ENCODE results near the gene PRKX.
"Not testable (repeated sequence)": the region's sequence is repeated elsewhere in the genome, so short reads cannot be mapped to it uniquely, and the experiment has no call there.

Gene PRKX

DNA sequence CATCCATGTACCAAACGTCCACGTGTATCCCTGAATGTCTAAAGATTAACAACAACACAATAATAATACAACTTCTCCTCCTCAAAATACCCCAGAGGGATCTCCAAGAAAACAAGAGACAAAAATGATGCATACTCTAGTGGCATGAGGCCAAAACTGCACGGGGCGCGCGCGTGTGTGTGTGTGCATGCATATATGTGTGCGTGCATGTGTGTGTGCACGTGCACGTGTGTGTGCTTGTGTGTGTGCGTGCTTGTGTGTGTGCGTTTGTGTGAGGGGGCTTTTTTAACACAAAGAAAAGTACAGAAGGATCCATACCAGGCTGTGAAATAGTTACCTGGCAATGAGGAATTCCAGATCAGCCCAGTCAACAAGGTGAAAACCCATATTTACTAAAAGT lies 48.5 kb downstream of the PRKX start:
- Histone ChIP-seq H3K9me3 (ENCODE audit: control insufficient read depth in 5 of 5, low read length in 5 of 5) (no peaks in the 10 kb centered on the region), H3K36me3 (ENCODE audit: control insufficient read depth in 5 of 5, insufficient read depth in 5 of 5, low read length in 5 of 5) (peaks cover 0 to 9% (median 3%) of the 10 kb centered on the region in 5 donors), H3K4me1 (ENCODE audit: control insufficient read depth in 5 of 5, insufficient read depth in 5 of 5, low read length in 5 of 5) (peaks cover 0 to 8% (median 0%) of the 10 kb centered on the region in 5 donors), H3K27ac (ENCODE audit: low read depth, low read length) (no peak overlapping the region), H3K9ac (ENCODE audit: low read length in 5 of 5) (no peak overlapping the region), H3K27me3 (ENCODE audit: control insufficient read depth in 5 of 5, insufficient read depth in 4 of 5, low read length in 5 of 5) (no peaks in the 10 kb centered on the region), H3K4me3 (ENCODE audit: low read depth in 1 of 5, low read length in 5 of 5) (no peak overlapping the region)

DNA sequence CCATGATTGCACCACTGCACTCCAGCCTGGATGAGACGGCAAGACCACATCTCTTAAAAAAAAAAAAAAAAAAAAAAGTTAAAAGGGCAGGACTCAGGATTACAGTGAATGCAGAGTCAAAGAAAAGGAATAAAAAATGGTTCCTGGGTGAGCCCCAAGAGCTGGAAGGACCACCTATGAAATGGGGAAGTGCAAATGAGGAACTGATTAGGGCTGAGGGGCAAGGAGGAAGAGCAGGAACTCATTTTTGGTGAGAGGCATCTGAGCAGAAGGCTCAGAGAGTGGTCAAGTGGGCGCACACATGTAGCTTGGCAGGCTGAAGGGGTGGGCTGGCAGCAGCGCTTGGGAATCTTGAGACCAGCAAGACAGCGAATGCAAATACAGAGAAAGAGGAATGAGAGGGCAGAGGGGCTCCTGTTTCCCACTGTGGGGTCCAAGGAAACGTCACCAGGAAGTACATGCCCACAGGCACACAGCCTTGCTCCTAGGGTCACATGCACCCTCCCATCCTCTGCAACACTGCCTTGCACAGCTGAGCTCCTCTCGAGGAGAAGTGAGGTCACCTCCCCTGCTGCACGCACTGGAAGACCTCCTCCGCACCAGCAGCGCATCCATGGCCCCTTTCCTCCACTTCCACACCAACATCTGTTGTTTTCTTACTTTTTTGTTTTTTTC lies 49.7 kb downstream of the PRKX start:
- H3K4me1 ChIP-seq (ENCODE audit: control insufficient read depth in 5 of 5, insufficient read depth in 5 of 5, low read length in 5 of 5); H3K9me3 ChIP-seq (ENCODE audit: control insufficient read depth in 5 of 5, low read length in 5 of 5); H3K27ac ChIP-seq (ENCODE audit: low read depth, low read length); H3K9ac ChIP-seq (ENCODE audit: low read length in 5 of 5); H3K27me3 ChIP-seq (ENCODE audit: control insufficient read depth in 5 of 5, insufficient read depth in 4 of 5, low read length in 5 of 5); H3K4me3 ChIP-seq (ENCODE audit: low read depth in 1 of 5, low read length in 5 of 5); H3K36me3 ChIP-seq (ENCODE audit: control insufficient read depth in 5 of 5, insufficient read depth in 5 of 5, low read length in 5 of 5): not testable (repeated sequence)

DNA sequence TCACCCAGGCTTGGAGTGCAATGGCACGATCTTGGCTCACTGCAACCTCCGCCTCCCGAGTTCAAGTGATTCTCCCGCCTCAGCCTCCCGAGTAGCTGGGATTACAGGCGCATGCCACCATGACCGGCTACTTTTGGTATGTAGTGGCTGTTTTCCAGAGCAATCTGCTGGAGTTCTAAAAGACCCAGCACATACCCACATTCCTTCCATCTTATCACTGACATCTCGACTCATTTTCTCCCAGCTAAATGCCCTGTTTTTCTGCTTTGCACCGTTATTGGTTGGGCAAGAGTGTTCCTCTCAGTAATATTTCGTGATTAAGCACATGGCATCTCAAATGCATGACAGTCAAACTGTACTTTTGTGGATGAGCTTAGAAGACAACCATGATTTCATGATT lies 53.7 kb downstream of the PRKX start:
- H3K36me3 ChIP-seq (ENCODE audit: control insufficient read depth in 5 of 5, insufficient read depth in 5 of 5, low read length in 5 of 5), result peaks cover 0 to 16% (median 5%) of the 10 kb centered on the region in 5 donors
- no peak overlapping the region for H3K4me3 ChIP-seq (ENCODE audit: low read depth in 1 of 5, low read length in 5 of 5)
- no peaks in the 10 kb centered on the region for H3K27me3 ChIP-seq (ENCODE audit: control insufficient read depth in 5 of 5, insufficient read depth in 4 of 5, low read length in 5 of 5)
- no peak overlapping the region for H3K9ac ChIP-seq (ENCODE audit: low read length in 5 of 5)
- no peak overlapping the region for H3K27ac ChIP-seq (ENCODE audit: low read depth, low read length)
- no peaks in the 10 kb centered on the region for H3K9me3 ChIP-seq (ENCODE audit: control insufficient read depth in 5 of 5, low read length in 5 of 5)
- H3K4me1 ChIP-seq (ENCODE audit: control insufficient read depth in 5 of 5, insufficient read depth in 5 of 5, low read length in 5 of 5), result peaks cover 0 to 4% (median 0%) of the 10 kb centered on the region in 5 donors

DNA sequence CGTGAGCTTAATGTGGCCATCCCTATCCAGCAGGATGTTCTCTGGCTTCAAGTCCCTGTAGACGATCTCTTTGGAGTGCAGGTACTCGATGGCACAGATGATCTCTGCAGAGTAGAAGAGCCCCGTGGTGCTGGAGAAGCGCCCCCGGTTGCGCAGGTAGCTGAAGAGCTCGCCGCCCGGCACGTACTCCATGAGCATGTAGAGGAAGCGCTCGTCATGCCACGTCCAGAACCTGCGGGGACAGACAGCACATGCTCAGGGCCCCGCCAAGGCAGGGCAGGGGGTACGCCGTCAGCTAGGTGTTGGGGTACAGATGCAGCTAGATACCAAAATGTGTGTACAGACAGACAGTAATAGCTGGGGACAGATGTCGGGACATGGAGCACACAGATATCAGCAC lies 58.3 kb downstream of the PRKX start:
- H3K27me3 ChIP-seq (ENCODE audit: control insufficient read depth in 5 of 5, insufficient read depth in 4 of 5, low read length in 5 of 5), result no peaks in the 10 kb centered on the region
- H3K27ac ChIP-seq (ENCODE audit: low read depth, low read length), result no peak overlapping the region
- H3K9ac ChIP-seq (ENCODE audit: low read length in 5 of 5), result no peak overlapping the region
- no peaks in the 10 kb centered on the region for H3K4me1 ChIP-seq (ENCODE audit: control insufficient read depth in 5 of 5, insufficient read depth in 5 of 5, low read length in 5 of 5)
- H3K4me3 ChIP-seq (ENCODE audit: low read depth in 1 of 5, low read length in 5 of 5), result no peak overlapping the region
- H3K9me3 ChIP-seq (ENCODE audit: control insufficient read depth in 5 of 5, low read length in 5 of 5), result no peaks in the 10 kb centered on the region
- H3K36me3 ChIP-seq (ENCODE audit: control insufficient read depth in 5 of 5, insufficient read depth in 5 of 5, low read length in 5 of 5), result peaks cover 3 to 23% (median 7%) of the 10 kb centered on the region in 5 donors

DNA sequence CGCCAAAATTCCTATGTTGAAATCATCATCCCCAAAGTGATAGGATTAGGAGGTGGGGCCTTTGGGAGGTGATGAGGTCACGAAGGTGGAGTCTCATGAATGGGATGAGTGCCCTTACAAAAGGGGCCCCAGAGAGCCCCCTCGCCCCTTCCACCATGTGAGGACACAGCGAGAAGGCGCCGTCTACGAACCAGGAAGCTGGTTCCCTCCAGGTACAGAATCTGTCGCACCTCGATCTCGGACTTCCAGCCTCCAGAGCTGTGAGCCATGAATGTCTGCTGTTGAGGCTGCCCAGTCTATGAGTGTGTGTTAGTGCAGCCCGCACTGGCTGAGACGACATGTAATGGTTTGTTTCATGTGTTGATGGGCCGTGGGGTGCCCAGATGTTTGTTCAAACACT lies 60.3 kb downstream of the PRKX start:
- no peaks in the 10 kb centered on the region for H3K9me3 ChIP-seq (ENCODE audit: control insufficient read depth in 5 of 5, low read length in 5 of 5)
- H3K27ac ChIP-seq (ENCODE audit: low read depth, low read length), result no peak overlapping the region
- H3K36me3 ChIP-seq (ENCODE audit: control insufficient read depth in 5 of 5, insufficient read depth in 5 of 5, low read length in 5 of 5), result peaks cover 3 to 23% (median 5%) of the 10 kb centered on the region in 5 donors
- H3K9ac ChIP-seq (ENCODE audit: low read length in 5 of 5), result no peak overlapping the region
- no peaks in the 10 kb centered on the region for H3K27me3 ChIP-seq (ENCODE audit: control insufficient read depth in 5 of 5, insufficient read depth in 4 of 5, low read length in 5 of 5)
- no peaks in the 10 kb centered on the region for H3K4me1 ChIP-seq (ENCODE audit: control insufficient read depth in 5 of 5, insufficient read depth in 5 of 5, low read length in 5 of 5)
- no peak overlapping the region for H3K4me3 ChIP-seq (ENCODE audit: low read depth in 1 of 5, low read length in 5 of 5)

DNA sequence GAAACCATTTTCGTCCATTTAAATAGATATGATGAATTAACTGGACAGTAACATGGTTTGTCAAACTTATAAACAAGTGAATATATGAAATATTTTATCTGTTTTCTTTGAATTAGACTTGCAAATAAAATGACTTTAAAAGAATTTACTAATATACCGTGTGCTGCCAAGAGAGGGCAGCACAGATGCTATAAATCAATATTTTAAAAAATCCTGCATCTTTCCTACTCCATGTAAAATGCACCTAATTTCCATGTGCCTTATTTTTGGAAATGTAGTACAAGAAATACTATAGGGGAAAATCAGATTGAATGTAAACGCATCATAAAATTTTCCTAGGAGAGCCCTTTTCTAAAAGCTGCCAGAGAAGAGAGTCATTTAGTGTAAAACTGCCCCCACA lies 62.2 kb downstream of the PRKX start:
- no peaks in the 10 kb centered on the region for H3K4me1 ChIP-seq (ENCODE audit: control insufficient read depth in 5 of 5, insufficient read depth in 5 of 5, low read length in 5 of 5)
- no peaks in the 10 kb centered on the region for H3K9me3 ChIP-seq (ENCODE audit: control insufficient read depth in 5 of 5, low read length in 5 of 5)
- no peak overlapping the region for H3K27ac ChIP-seq (ENCODE audit: low read depth, low read length)
- H3K4me3 ChIP-seq (ENCODE audit: low read depth in 1 of 5, low read length in 5 of 5), result no peak overlapping the region
- H3K36me3 ChIP-seq (ENCODE audit: control insufficient read depth in 5 of 5, insufficient read depth in 5 of 5, low read length in 5 of 5), result peaks cover 2 to 21% (median 5%) of the 10 kb centered on the region in 5 donors
- H3K27me3 ChIP-seq (ENCODE audit: control insufficient read depth in 5 of 5, insufficient read depth in 4 of 5, low read length in 5 of 5), result no peaks in the 10 kb centered on the region
- H3K9ac ChIP-seq (ENCODE audit: low read length in 5 of 5), result no peak overlapping the region

DNA sequence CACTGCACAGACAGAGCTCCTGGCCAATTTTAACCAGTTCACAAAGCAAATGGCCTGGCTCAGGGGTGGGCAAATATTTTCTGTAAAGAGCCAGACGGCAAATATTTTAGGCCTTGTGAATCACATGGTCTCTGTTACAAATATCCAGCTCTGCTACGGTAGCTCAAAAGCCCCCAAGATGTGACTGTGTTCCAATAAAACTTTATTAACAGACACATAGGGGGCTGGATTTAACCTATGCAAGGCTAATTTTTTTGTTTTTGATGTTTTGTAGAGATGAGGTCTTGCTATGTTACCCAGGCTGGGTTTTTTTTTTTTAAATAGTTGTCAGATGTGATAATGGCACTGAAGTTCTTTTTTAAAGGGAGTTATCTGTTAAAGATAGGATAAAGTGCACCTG lies 65.4 kb downstream of the PRKX start:
- Histone ChIP-seq H3K27ac (ENCODE audit: low read depth, low read length) (no peak overlapping the region), H3K4me1 (ENCODE audit: control insufficient read depth in 5 of 5, insufficient read depth in 5 of 5, low read length in 5 of 5) (no peaks in the 10 kb centered on the region), H3K9ac (ENCODE audit: low read length in 5 of 5) (no peak overlapping the region), H3K36me3 (ENCODE audit: control insufficient read depth in 5 of 5, insufficient read depth in 5 of 5, low read length in 5 of 5) (peaks cover 0 to 12% (median 3%) of the 10 kb centered on the region in 5 donors), H3K4me3 (ENCODE audit: low read depth in 1 of 5, low read length in 5 of 5) (no peak overlapping the region), H3K9me3 (ENCODE audit: control insufficient read depth in 5 of 5, low read length in 5 of 5) (peaks cover 0 to 7% (median 2%) of the 10 kb centered on the region in 5 donors), H3K27me3 (ENCODE audit: control insufficient read depth in 5 of 5, insufficient read depth in 4 of 5, low read length in 5 of 5) (no peaks in the 10 kb centered on the region)

DNA sequence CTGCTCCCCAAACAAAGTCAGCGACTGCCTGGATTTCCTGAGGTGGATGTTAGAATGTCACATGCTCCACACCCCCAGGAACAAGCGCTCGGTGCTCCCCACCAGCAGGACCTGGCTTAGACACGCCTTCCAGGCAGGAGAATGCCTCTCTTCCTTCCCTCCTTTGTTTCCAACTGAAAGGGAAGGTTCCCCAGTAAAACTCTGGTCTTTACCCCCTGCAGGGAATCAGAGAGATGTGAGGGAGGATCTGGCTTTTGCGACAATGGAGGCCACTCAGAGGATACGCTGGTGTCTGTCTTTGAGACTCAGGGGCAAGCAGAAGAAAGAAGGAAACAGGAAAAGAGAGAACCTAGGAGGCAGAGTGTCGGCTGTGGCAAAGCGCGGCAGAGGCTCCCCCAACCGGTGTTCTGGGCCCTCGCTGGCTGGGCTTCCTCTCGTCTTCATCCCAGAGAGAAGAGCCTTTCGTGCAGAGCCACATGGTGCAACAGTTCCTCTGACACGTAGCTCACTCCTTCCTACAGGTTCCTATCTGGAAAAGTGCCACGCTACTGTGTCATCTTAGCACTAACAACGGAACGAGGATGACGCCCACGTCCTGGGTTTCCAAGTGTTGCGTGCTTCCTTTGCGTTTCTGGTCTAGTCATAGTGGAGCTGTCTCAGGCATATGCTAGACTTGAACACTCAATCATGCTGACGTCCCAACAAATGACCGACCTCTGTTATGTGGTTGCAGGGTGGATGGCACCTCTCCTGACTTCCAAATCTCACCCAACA lies 73.4 kb downstream of the PRKX start:
- H3K27ac ChIP-seq (ENCODE audit: low read depth, low read length); H3K9me3 ChIP-seq (ENCODE audit: control insufficient read depth in 5 of 5, low read length in 5 of 5): not testable (repeated sequence)

DNA sequence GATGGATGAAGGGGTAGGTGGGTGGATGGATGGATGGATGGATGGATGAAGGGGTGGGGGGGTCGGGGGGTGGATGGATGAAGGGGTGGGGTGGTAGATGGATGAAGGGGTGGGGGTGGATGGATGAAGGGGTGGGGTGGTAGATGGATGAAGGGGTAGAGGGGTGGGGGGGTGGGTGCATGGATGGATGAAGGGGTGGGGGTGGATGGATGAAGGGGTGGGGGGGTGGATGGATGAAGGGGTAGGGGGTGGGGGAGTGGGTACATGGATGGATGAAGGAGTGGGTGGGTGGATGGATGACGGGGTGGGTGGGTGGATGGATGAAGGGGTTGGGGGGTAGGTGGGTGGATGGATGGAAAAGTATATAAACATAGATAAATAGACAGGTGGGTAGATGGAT lies 74.2 kb downstream of the PRKX start:
- Histone ChIP-seq H3K9ac (ENCODE audit: low read length in 5 of 5) (no peak overlapping the region), H3K4me1 (ENCODE audit: control insufficient read depth in 5 of 5, insufficient read depth in 5 of 5, low read length in 5 of 5) (peaks cover 0 to 3% (median 0%) of the 10 kb centered on the region in 5 donors), H3K9me3 (ENCODE audit: control insufficient read depth in 5 of 5, low read length in 5 of 5) (peaks cover 0 to 7% (median 2%) of the 10 kb centered on the region in 5 donors), H3K4me3 (ENCODE audit: low read depth in 1 of 5, low read length in 5 of 5) (no peak overlapping the region), H3K36me3 (ENCODE audit: control insufficient read depth in 5 of 5, insufficient read depth in 5 of 5, low read length in 5 of 5) (peaks cover 0 to 13% (median 0%) of the 10 kb centered on the region in 5 donors), H3K27me3 (ENCODE audit: control insufficient read depth in 5 of 5, insufficient read depth in 4 of 5, low read length in 5 of 5) (no peaks in the 10 kb centered on the region), H3K27ac (ENCODE audit: low read depth, low read length) (no peak overlapping the region)

More for the DNA sequence above, 73.4 kb downstream of the PRKX start:
- not testable (repeated sequence) for H3K27me3 ChIP-seq (ENCODE audit: control insufficient read depth in 5 of 5, insufficient read depth in 4 of 5, low read length in 5 of 5); H3K4me3 ChIP-seq (ENCODE audit: low read depth in 1 of 5, low read length in 5 of 5); H3K9ac ChIP-seq (ENCODE audit: low read length in 5 of 5); H3K4me1 ChIP-seq (ENCODE audit: control insufficient read depth in 5 of 5, insufficient read depth in 5 of 5, low read length in 5 of 5)
- peaks cover 0 to 11% (median 0%) of the 10 kb centered on the region in 5 donors for H3K36me3 ChIP-seq (ENCODE audit: control insufficient read depth in 5 of 5, insufficient read depth in 5 of 5, low read length in 5 of 5)

DNA sequence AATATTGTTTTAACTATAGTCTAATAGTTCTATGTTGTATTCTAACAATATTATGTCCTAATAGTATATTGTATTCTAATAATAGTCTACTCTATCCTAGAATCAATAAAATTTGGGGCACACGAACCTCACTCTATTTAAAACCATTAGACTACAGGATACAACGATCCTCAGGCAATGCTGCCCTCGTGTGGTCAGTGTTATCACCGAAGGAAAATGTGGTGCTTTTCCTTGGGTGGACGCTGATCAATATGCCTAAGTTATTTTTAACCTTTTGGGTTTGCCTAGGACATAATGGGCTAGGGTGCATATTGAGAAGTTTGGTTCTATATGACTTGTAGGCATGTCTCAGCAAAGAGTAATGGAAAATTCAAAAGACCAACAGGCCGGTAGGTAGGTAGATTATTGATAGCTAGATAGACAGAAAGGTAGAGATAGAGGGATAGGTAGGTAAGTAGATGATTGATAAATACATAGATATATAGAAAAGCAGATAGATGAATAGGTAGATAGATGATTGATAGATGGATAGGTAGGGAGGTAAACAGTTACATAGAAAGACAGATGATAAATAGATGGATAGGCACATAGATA lies 75.1 kb downstream of the PRKX start:
- H3K9ac ChIP-seq (ENCODE audit: low read length in 5 of 5), result peak overlapping the region in 1 of 5 donors; percentile 35
- peaks cover 0 to 11% (median 0%) of the 10 kb centered on the region in 5 donors for H3K36me3 ChIP-seq (ENCODE audit: control insufficient read depth in 5 of 5, insufficient read depth in 5 of 5, low read length in 5 of 5)
- H3K4me3 ChIP-seq (ENCODE audit: low read depth in 1 of 5, low read length in 5 of 5), result no peak overlapping the region
- no peak overlapping the region for H3K27ac ChIP-seq (ENCODE audit: low read depth, low read length)
- no peaks in the 10 kb centered on the region for H3K27me3 ChIP-seq (ENCODE audit: control insufficient read depth in 5 of 5, insufficient read depth in 4 of 5, low read length in 5 of 5)
- peaks cover 0 to 3% (median 0%) of the 10 kb centered on the region in 5 donors for H3K4me1 ChIP-seq (ENCODE audit: control insufficient read depth in 5 of 5, insufficient read depth in 5 of 5, low read length in 5 of 5)
- H3K9me3 ChIP-seq (ENCODE audit: control insufficient read depth in 5 of 5, low read length in 5 of 5), result peaks cover 0 to under 1% (median 0%) of the 10 kb centered on the region in 5 donors
